Uterus (tissue), 4 donors: ENCODE measurements around the gene DCTN4. TPM values are rescaled to one million over a fixed set of nuclear protein-coding genes. Genes with fewer than 3 reads are reported as not detected.

Experiments used
- DNase-seq, 2 donors: peaks; one replicate each; pipeline ENCODE4 v3.0.0-alpha.2; 2019 to 2020
- H3K27ac ChIP-seq, 2 donors: fragments of 200-600 bp; sonication (generic); 1 replicate in 1 of 2; 2 replicates in 1 of 2; pipeline ENCODE4 v1.5.1; 2016 to 2018
- H3K27me3 ChIP-seq, 2 donors: fragments of 200-600 bp; sonication (generic); one replicate each; pipeline ENCODE4 v1.5.1; 2018 to 2019; ENCODE audit warnings: control low read depth in 1 of 2
- H3K36me3 ChIP-seq, 2 donors: fragments of 200-600 bp; sonication (generic); one replicate each; pipeline ENCODE4 v1.5.1; 2019; ENCODE audit warnings: control low read depth in 1 of 2
- H3K4me1 ChIP-seq, 2 donors: fragments of 200-600 bp; sonication (generic); one replicate each; pipeline ENCODE4 v1.5.1; 2018 to 2019; ENCODE audit warnings: control low read depth in 1 of 2
- H3K4me3 ChIP-seq, 2 donors: fragments of 200-600 bp; sonication (generic); 1 replicate in 1 of 2; 2 replicates in 1 of 2; pipeline ENCODE4 v1.5.1; 2018 to 2019; ENCODE audit warnings: mild to moderate bottlenecking in 1 of 2
- H3K9me3 ChIP-seq, 2 donors: fragments of 200-600 bp; sonication (generic); one replicate each; pipeline ENCODE4 v1.5.1; 2019; ENCODE audit warnings: control low read depth in 1 of 2
- CTCF ChIP-seq, 4 experiments: fragments of 200-600 bp in 2 of 4; fragments of 450-650 bp in 2 of 4; sonication (generic) in 2 of 4; IDR thresholded peaks; one replicate each; pipeline ENCODE4 v1.5.1; 2016 to 2019; ENCODE audit warnings: antibody characterized with exemption in 4 of 4, mild to moderate bottlenecking in 2 of 4, moderate library complexity in 1 of 4
- POLR2A ChIP-seq, 2 donors: fragments of 450-650 bp; IDR thresholded peaks; one replicate each; pipeline ENCODE4 v1.6.1; 2016; ENCODE audit warnings: antibody characterized with exemption in 2 of 2, mild to moderate bottlenecking in 1 of 2, moderate library complexity in 1 of 2
- intact Hi-C: fragments of 100-400 bp; cut with DNase I; formaldehyde crosslinking; loops from one replicate; pipeline ENCODE4 v1.15.1; 2023; ENCODE audit warnings: low total_unique reads
- total RNA-seq, 4 donors: library from RNA; depleted of rRNA in 3 of 4; stranded (reverse); fragments of >200 nt in 3 of 4; gene quantifications; one replicate each; pipeline versions ENCODE4 v1.1.0 to v1.2.4, GENCODE V29; 2014 to 2023
- donor health status: DM: yes; HTN: yes; CAD: no.

DCTN4 gene
- total RNA-seq, 4 donors from 2014 or later, result 33.3 to 82.7 (median 62.3) TPM

GRCh38 chr5:150759334-150759583, 442 bp upstream of the DCTN4 start:
- no peaks in the 10 kb centered on the region for H3K27me3 ChIP-seq
- TF ChIP-seq POLR2A (IDR thresholded peaks at IDR 0.05) (no peak), CTCF (IDR thresholded peaks at IDR 0.05) (no peak)
- no peaks in the 10 kb centered on the region for H3K9me3 ChIP-seq
- peak overlapping the region; percentile 96 to 98 for H3K27ac ChIP-seq
- intact Hi-C loops, result no loop called here
- DNase-seq, result no peak
- no peaks in the 10 kb centered on the region for H3K36me3 ChIP-seq
- H3K4me1 ChIP-seq, result peaks cover 0 to 18% of the 10 kb centered on the region in 2 donors
- H3K4me3 ChIP-seq, result peak overlapping the region; percentile 54 to 70

GRCh38 chr5:150758203-150758530, 650 bp downstream of the DCTN4 start:
- Histone ChIP-seq H3K9me3 (no peaks in the 10 kb centered on the region), H3K4me3 (peak overlapping the region; percentile 54 to 70), H3K27ac (peak overlapping the region; percentile 96 to 98), H3K36me3 (no peaks in the 10 kb centered on the region), H3K27me3 (no peaks in the 10 kb centered on the region), H3K4me1 (peaks cover 0 to 18% of the 10 kb centered on the region in 2 donors)
- intact Hi-C loops, result no loop called here
- TF ChIP-seq POLR2A (IDR thresholded peaks at IDR 0.05) (no peak), CTCF (IDR thresholded peaks at IDR 0.05) (peak in 1 of 4 experiments; percentile 0)
- no peak for DNase-seq

- no peaks in the 10 kb centered on the region for H3K9me3 ChIP-seq
- H3K4me3 ChIP-seq, result no peak overlapping the region
- no peak for DNase-seq
- H3K4me1 ChIP-seq, result peaks cover 0 to 9% of the 10 kb centered on the region in 2 donors
- no peaks in the 10 kb centered on the region for H3K27me3 ChIP-seq
- TF ChIP-seq POLR2A (IDR thresholded peaks at IDR 0.05) (no peak), CTCF (IDR thresholded peaks at IDR 0.05) (no peak)
- intact Hi-C loops, result no loop called here
- peak overlapping the region in 1 of 2 donors; percentile 96 for H3K27ac ChIP-seq
- H3K36me3 ChIP-seq, result no peaks in the 10 kb centered on the region
Observed at GRCh38 chr5:150757087-150757649, 1.6 kb downstream of the DCTN4 start.

GRCh38 chr5:150753863-150754262, 5.0 kb downstream of the DCTN4 start:
- no peak overlapping the region for H3K4me3 ChIP-seq
- peaks cover 0 to 8% of the 10 kb centered on the region in 2 donors for H3K4me1 ChIP-seq
- no peak for DNase-seq
- H3K9me3 ChIP-seq, result no peaks in the 10 kb centered on the region
- TF ChIP-seq CTCF (IDR thresholded peaks at IDR 0.05), result no peak
- no peak for TF ChIP-seq POLR2A (IDR thresholded peaks at IDR 0.05)
- H3K36me3 ChIP-seq, result no peaks in the 10 kb centered on the region
- H3K27me3 ChIP-seq, result no peaks in the 10 kb centered on the region
- no peak overlapping the region for H3K27ac ChIP-seq
- intact Hi-C loops, result no loop called here

- H3K4me3 ChIP-seq, result no peak overlapping the region
- no peak for DNase-seq
- intact Hi-C loops, result no loop called here
- no peaks in the 10 kb centered on the region for H3K36me3 ChIP-seq
- no peaks in the 10 kb centered on the region for H3K9me3 ChIP-seq
- no peaks in the 10 kb centered on the region for H3K27me3 ChIP-seq
- TF ChIP-seq CTCF (IDR thresholded peaks at IDR 0.05), result no peak
- no peak for TF ChIP-seq POLR2A (IDR thresholded peaks at IDR 0.05)
- peaks cover 0 to 8% of the 10 kb centered on the region in 2 donors for H3K4me1 ChIP-seq
- H3K27ac ChIP-seq, result no peak overlapping the region
Observed at GRCh38 chr5:150753463-150753862, 5.4 kb downstream of the DCTN4 start.
